Neural cell (in vitro differentiated cells): Measurements from ENCODE around the gene ARHGEF10L. TPM values are rescaled to one million over a fixed set of nuclear protein-coding genes. Genes with fewer than 3 reads are reported as not detected.

Source experiments
- H2AFZ ChIP-seq: fragments of 200-600, 300-800 bp; sonication (generic), shearing (Covaris generic); 2 replicates; pipeline ENCODE4 v1.6.0; 2014; ENCODE audit warnings: low read depth, mild to moderate bottlenecking, antibody characterized with exemption, low read length, moderate library complexity
- H3F3A ChIP-seq: fragments of 200-600 bp; shearing (Covaris generic); 2 replicates; pipeline ENCODE4 v1.6.1; 2016; ENCODE audit warnings: mild to moderate bottlenecking, moderate library complexity, mixed read lengths, antibody characterized with exemption, low read length; ENCODE audit not compliant: insufficient read depth, poor library complexity, severe bottlenecking
- H3K27ac ChIP-seq: fragments of 200-600, 300-800 bp; sonication (generic), shearing (Covaris generic); 2 replicates; pipeline ENCODE4 v1.5.1; 2014; ENCODE audit warnings: mild to moderate bottlenecking, low read length, moderate library complexity
- H3K27me3 ChIP-seq: fragments of 300-800, 200-600 bp; sonication (generic), shearing (Covaris generic); 2 replicates; pipeline ENCODE4 v1.6.0; 2014; ENCODE audit warnings: mild to moderate bottlenecking, low read depth, low read length, moderate library complexity; ENCODE audit not compliant: insufficient read depth
- H3K36me3 ChIP-seq: fragments of 300-800, 200-600 bp; sonication (generic), shearing (Covaris generic); 2 replicates; pipeline ENCODE4 v1.5.1; 2014; ENCODE audit warnings: mild to moderate bottlenecking, antibody characterized with exemption, low read length, moderate library complexity; ENCODE audit not compliant: insufficient read depth
- H3K4me2 ChIP-seq: fragments of 300-800, 200-600 bp; sonication (generic), shearing (Covaris generic); 2 replicates; pipeline ENCODE4 v1.6.0; 2014; ENCODE audit warnings: mild to moderate bottlenecking, low read length
- H3K4me3 ChIP-seq: fragments of 300-800, 200-600 bp; sonication (generic), shearing (Covaris generic); 2 replicates; pipeline ENCODE4 v1.5.1; 2014; ENCODE audit warnings: mild to moderate bottlenecking, low read length, moderate library complexity
- H3K79me2 ChIP-seq: fragments of 200-600 bp; shearing (Covaris generic); replicated peaks from 2 replicates; pipeline ENCODE4 v1.6.0; 2014; ENCODE audit warnings: mild to moderate bottlenecking, low read length, moderate library complexity; ENCODE audit not compliant: insufficient read depth
- H3K9ac ChIP-seq: fragments of 300-800, 200-600 bp; sonication (generic), shearing (Covaris generic); 2 replicates; pipeline ENCODE4 v1.6.1; 2016; ENCODE audit warnings: mild to moderate bottlenecking, low read length, mixed read lengths
- H3K9me2 ChIP-seq: fragments of 200-600 bp; shearing (Covaris generic); 2 replicates; pipeline ENCODE4 v1.6.1; 2016; ENCODE audit warnings: mild to moderate bottlenecking, low read length, mixed read lengths; ENCODE audit not compliant: insufficient read depth
- H3K9me3 ChIP-seq: fragments of 200-600, 300-800 bp; sonication (generic), shearing (Covaris generic); 2 replicates; pipeline ENCODE4 v1.6.1; 2016; ENCODE audit warnings: mild to moderate bottlenecking, mixed run types, low read length, moderate library complexity, mixed read lengths
- H4K20me1 ChIP-seq: fragments of 200-600 bp; shearing (Covaris generic); 2 replicates; pipeline ENCODE4 v1.6.1; 2016; ENCODE audit warnings: mild to moderate bottlenecking, mixed run types; ENCODE audit not compliant: insufficient read depth
- EP300 ChIP-seq: fragments of 450-650 bp; conservative IDR thresholded peaks from 2 replicates; pipeline ENCODE4 v1.6.1; 2014; ENCODE audit warnings: antibody characterized with exemption, mild to moderate bottlenecking, moderate library complexity; ENCODE audit not compliant: poor library complexity, severe bottlenecking
- EZH2 ChIP-seq: fragments of 200-600, 300-800 bp; shearing (Covaris generic), sonication (generic); IDR thresholded peaks from 2 replicates; pipeline ENCODE4 v1.6.1; 2014; ENCODE audit warnings: antibody characterized with exemption, low read length, borderline replicate concordance, mild to moderate bottlenecking; ENCODE audit not compliant: insufficient read depth, poor library complexity, severe bottlenecking
- MXI1 ChIP-seq: fragments of 450-650 bp; conservative IDR thresholded peaks from 2 replicates; pipeline ENCODE4 v1.6.1; 2014; ENCODE audit warnings: antibody characterized with exemption, mild to moderate bottlenecking; ENCODE audit not compliant: poor library complexity, severe bottlenecking
- POLR2AphosphoS5 ChIP-seq: IDR thresholded peaks from 2 replicates; pipeline ENCODE4 v1.6.1; 2012
- RAD21 ChIP-seq: fragments of 450-650 bp; conservative IDR thresholded peaks from 2 replicates; pipeline ENCODE4 v1.6.1; 2014; ENCODE audit warnings: antibody characterized with exemption, mild to moderate bottlenecking, moderate library complexity
- REST ChIP-seq: IDR thresholded peaks from 2 replicates; pipeline ENCODE4 v1.6.1; 2012; ENCODE audit warnings: borderline replicate concordance
- SMC3 ChIP-seq: fragments of 450-650 bp; conservative IDR thresholded peaks from 2 replicates; pipeline ENCODE4 v1.6.1; 2014; ENCODE audit warnings: antibody characterized with exemption, mild to moderate bottlenecking, moderate library complexity; ENCODE audit not compliant: poor library complexity
- TAF1 ChIP-seq: IDR thresholded peaks from 2 replicates; pipeline ENCODE4 v1.6.1; 2012; ENCODE audit warnings: low read depth
- polyA plus RNA-seq: library from polyadenylated mRNA; depleted of rRNA; stranded (reverse); fragments of >200 nt; gene quantifications from 2 replicates; pipeline ENCODE4 v1.2.3, GENCODE V29; 2014
- TF ChIP-seq, protein P1 (sequence below): fragments of 450-650 bp; IDR thresholded peaks from 2 replicates; pipeline ENCODE4 v1.5.1; 2014; ENCODE audit warnings: antibody characterized with exemption, mild to moderate bottlenecking, moderate library complexity; ENCODE audit not compliant: poor library complexity, severe bottlenecking

Gene ARHGEF10L
- polyA plus RNA-seq, 1 donor from 2014 or later = 123 TPM

- Histone ChIP-seq H4K20me1 (no peaks in the 10 kb centered on the region), H3K36me3 (no peaks in the 10 kb centered on the region), H3K79me2 (no peaks in the 10 kb centered on the region), H3F3A (no peaks in the 10 kb centered on the region), H2AFZ (no peak overlapping the region), H3K27ac (no peak overlapping the region), H3K9me3 (no peaks in the 10 kb centered on the region), H3K27me3 (no peaks in the 10 kb centered on the region), H3K9me2 (no peaks in the 10 kb centered on the region), H3K4me2 (no peak overlapping the region), H3K9ac (no peak overlapping the region), H3K4me3 (no peak overlapping the region)
- TF ChIP-seq REST (no peak), EZH2 (no peak), RAD21 (no peak), EP300 (no peak), SMC3 (no peak), MXI1 (no peak), TAF1 (no peak), POLR2AphosphoS5 (no peak)
- TF ChIP-seq, protein P1, sequence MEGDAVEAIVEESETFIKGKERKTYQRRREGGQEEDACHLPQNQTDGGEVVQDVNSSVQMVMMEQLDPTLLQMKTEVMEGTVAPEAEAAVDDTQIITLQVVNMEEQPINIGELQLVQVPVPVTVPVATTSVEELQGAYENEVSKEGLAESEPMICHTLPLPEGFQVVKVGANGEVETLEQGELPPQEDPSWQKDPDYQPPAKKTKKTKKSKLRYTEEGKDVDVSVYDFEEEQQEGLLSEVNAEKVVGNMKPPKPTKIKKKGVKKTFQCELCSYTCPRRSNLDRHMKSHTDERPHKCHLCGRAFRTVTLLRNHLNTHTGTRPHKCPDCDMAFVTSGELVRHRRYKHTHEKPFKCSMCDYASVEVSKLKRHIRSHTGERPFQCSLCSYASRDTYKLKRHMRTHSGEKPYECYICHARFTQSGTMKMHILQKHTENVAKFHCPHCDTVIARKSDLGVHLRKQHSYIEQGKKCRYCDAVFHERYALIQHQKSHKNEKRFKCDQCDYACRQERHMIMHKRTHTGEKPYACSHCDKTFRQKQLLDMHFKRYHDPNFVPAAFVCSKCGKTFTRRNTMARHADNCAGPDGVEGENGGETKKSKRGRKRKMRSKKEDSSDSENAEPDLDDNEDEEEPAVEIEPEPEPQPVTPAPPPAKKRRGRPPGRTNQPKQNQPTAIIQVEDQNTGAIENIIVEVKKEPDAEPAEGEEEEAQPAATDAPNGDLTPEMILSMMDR = no peak
Measured at GRCh38 chr1:17655169-17655568, 115.7 kb downstream of the ARHGEF10L start.

DNA sequence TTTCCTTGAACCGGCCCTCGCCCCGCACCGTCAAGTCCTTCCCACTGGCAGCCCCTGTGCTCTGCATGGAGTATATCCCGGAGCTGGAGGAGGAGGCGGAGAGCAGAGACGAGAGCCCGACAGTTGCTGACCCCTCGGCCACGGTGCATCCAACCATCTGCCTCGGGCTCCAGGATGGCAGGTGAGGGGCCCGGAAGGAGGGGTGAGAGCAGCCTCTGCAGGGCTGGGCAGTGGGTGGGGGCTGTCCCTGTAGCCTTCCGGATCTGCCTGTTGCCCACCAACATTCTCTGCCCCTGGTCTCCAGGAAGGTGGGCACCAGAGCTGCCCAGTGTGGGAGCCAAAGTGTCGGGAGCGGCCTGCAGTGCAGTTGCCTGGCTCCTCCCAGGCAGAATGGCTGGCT, 116.4 kb downstream of the ARHGEF10L start:
- Histone ChIP-seq H3K4me3 (no peak overlapping the region), H3K27me3 (no peaks in the 10 kb centered on the region), H3K27ac (no peak overlapping the region), H3K79me2 (no peaks in the 10 kb centered on the region), H3K9me2 (no peaks in the 10 kb centered on the region), H2AFZ (no peak overlapping the region), H3K4me2 (no peak overlapping the region), H4K20me1 (no peaks in the 10 kb centered on the region), H3K9ac (no peak overlapping the region), H3K9me3 (no peaks in the 10 kb centered on the region), H3F3A (no peaks in the 10 kb centered on the region), H3K36me3 (no peaks in the 10 kb centered on the region)
- no peak for TF ChIP-seq EP300
- TF ChIP-seq POLR2AphosphoS5 = no peak
- no peak for TF ChIP-seq EZH2
- no peak for TF ChIP-seq REST
- no peak for TF ChIP-seq TAF1
